Endothelial cell of umbilical vein (primary cell): Measurements from ENCODE around the gene LBHD2. TPM values are rescaled to one million over a fixed set of nuclear protein-coding genes. Genes with fewer than 3 reads are reported as not detected.
A peak's percentile ranks its signal among the peaks of the same experiment; 100 is the strongest.
"Not testable (repeated sequence)": the region's sequence is repeated elsewhere in the genome, so short reads cannot be mapped to it uniquely, and the experiment has no call there.

Experiments
- BruUV-seq: library from RNA; stranded (reverse); fragments of 400-500 nt; replicated peaks from 2 replicates; lab custom pipeline; 2021; lab: Mats Ljungman, UMichigan
- CTCF ChIA-PET: fragments of 300-600, 350-600 bp; sonication (Branson Sonifier 250); formaldehyde crosslinking; loops from one replicate; lab custom pipeline; 2021; ENCODE audit warnings: antibody characterized with exemption, inconsistent platforms; lab: Charles Lee
- POLR2A ChIA-PET: fragments of 300-600, 350-600 bp; sonication (Branson Sonifier 250); formaldehyde crosslinking; loops from one replicate; lab custom pipeline; 2021; ENCODE audit warnings: antibody characterized with exemption, inconsistent platforms; lab: Charles Lee
- DNase-seq: peaks from one replicate; pipeline ENCODE4 v3.0.0-alpha.2; 2011; ENCODE audit warnings: low read depth, low spot score
- FAIRE-seq: peaks from 2 replicates; lab custom pipeline; 2011; peaks lifted over from hg19 to GRCh38; lab: Jason Lieb, UNC
- H2AFZ ChIP-seq: 2 replicates; pipeline ENCODE4 v1.6.0; 2012; ENCODE audit warnings: low read depth, low read length, control low read depth, inconsistent platforms
- H3K27ac ChIP-seq: 2 replicates; pipeline ENCODE4 v1.5.1; 2011; ENCODE audit warnings: low read depth, mild to moderate bottlenecking, control low read depth, low read length, moderate library complexity; ENCODE audit not compliant: insufficient read depth
- H3K27me3 ChIP-seq, 2 experiments: 2 replicates each; pipeline versions ENCODE4 v1.6.0 to v1.6.1; 2011; ENCODE audit warnings: low read length in 2 of 2, mixed read lengths in 1 of 2; ENCODE audit not compliant: control insufficient read depth in 2 of 2, insufficient read depth in 2 of 2
- H3K36me3 ChIP-seq, 2 experiments: 2 replicates in 1 of 2; 3 replicates in 1 of 2; pipeline ENCODE4 v1.5.1; 2011; ENCODE audit warnings: low read length in 2 of 2, mild to moderate bottlenecking in 1 of 2, moderate library complexity in 1 of 2; ENCODE audit not compliant: control insufficient read depth in 2 of 2, insufficient read depth in 2 of 2; ENCODE audit errors: extremely low read depth in 1 of 2
- H3K4me1 ChIP-seq: 3 replicates; pipeline ENCODE4 v1.5.1; 2011; ENCODE audit warnings: mild to moderate bottlenecking, low read length; ENCODE audit not compliant: control insufficient read depth, insufficient read depth; ENCODE audit errors: extremely low read depth
- H3K4me2 ChIP-seq: 2 replicates; pipeline ENCODE4 v1.6.1; 2011; ENCODE audit warnings: low read length, control low read depth, mixed read lengths; ENCODE audit not compliant: insufficient read depth
- H3K4me3 ChIP-seq, 3 experiments: fragments of 200-600 bp in 1 of 3; sonication (generic), shearing (Covaris generic) in 1 of 3; replicated peaks in 1 of 3; 2 replicates each; pipeline ENCODE4 v1.5.1; 2011 to 2016; ENCODE audit warnings: control low read depth in 3 of 3, low read length in 3 of 3, mild to moderate bottlenecking in 2 of 3, inconsistent platforms in 1 of 3, low read depth in 1 of 3, moderate library complexity in 1 of 3; ENCODE audit not compliant: insufficient read depth in 1 of 3
- H3K79me2 ChIP-seq: 2 replicates; pipeline ENCODE4 v1.6.0; 2012; ENCODE audit warnings: low read length, inconsistent platforms; ENCODE audit not compliant: control insufficient read depth, insufficient read depth
- H3K9ac ChIP-seq: replicated peaks from 2 replicates; pipeline ENCODE3; 2011; ENCODE audit warnings: low read length, control low read depth; ENCODE audit not compliant: insufficient read depth; ENCODE audit errors: extremely low read depth
- H3K9me1 ChIP-seq: replicated peaks from 3 replicates; pipeline ENCODE4 v1.6.0; 2011; ENCODE audit warnings: mild to moderate bottlenecking, low read length; ENCODE audit not compliant: control insufficient read depth, insufficient read depth; ENCODE audit errors: extremely low read depth
- H3K9me3 ChIP-seq: replicated peaks from 2 replicates; pipeline ENCODE4 v1.5.1; 2012; ENCODE audit warnings: low read length, inconsistent platforms; ENCODE audit not compliant: control insufficient read depth, insufficient read depth
- H4K20me1 ChIP-seq: replicated peaks from 2 replicates; pipeline ENCODE3; 2011; ENCODE audit warnings: mild to moderate bottlenecking, low read length; ENCODE audit not compliant: control insufficient read depth, insufficient read depth; ENCODE audit errors: extremely low read depth
- EZH2 ChIP-seq: IDR thresholded peaks from 2 replicates; pipeline ENCODE4 v1.6.1; 2012; ENCODE audit warnings: borderline replicate concordance, low read depth, mild to moderate bottlenecking, moderate library complexity, low read length, inconsistent platforms; ENCODE audit not compliant: severe bottlenecking
- FOS ChIP-seq: IDR thresholded peaks from 2 replicates; pipeline ENCODE4 v1.6.1; 2011; ENCODE audit warnings: mild to moderate bottlenecking, low read length, moderate library complexity, borderline replicate concordance; ENCODE audit not compliant: insufficient read depth
- GATA2 ChIP-seq: IDR thresholded peaks from 2 replicates; pipeline ENCODE4 v1.7.0; 2011; ENCODE audit warnings: low read depth, mild to moderate bottlenecking, moderate library complexity, mixed read lengths, low read length; ENCODE audit not compliant: insufficient read length, insufficient read depth
- JUN ChIP-seq: IDR thresholded peaks from 2 replicates; pipeline ENCODE4 v1.6.1; 2011; ENCODE audit warnings: borderline replicate concordance, low read depth; ENCODE audit not compliant: insufficient read length, insufficient read depth
- MYC ChIP-seq: IDR thresholded peaks from one replicate; pipeline ENCODE4 v1.6.1; 2011; ENCODE audit warnings: mild to moderate bottlenecking, low read depth, low read length
- POLR2A ChIP-seq: IDR thresholded peaks from 2 replicates; pipeline ENCODE4 v1.6.1; 2012; ENCODE audit warnings: low read depth, mild to moderate bottlenecking, control low read depth, low read length
- POLR2AphosphoS5 ChIP-seq: IDR thresholded peaks from 2 replicates; pipeline ENCODE4 v1.6.1; 2012; ENCODE audit warnings: low read depth, mild to moderate bottlenecking, control low read depth, low read length, moderate library complexity; ENCODE audit not compliant: insufficient read depth
- dilution Hi-C: fragments of 300-500 bp; cut with MboI; formaldehyde crosslinking; loops from one replicate; pipeline ENCODE4 v1.15.0; 2019; ENCODE audit warnings: low sequenced_read_pairs; ENCODE audit not compliant: extremely low pct_ligation_motif_present
- intact Hi-C: fragments of 100-400 bp; cut with micrococcal nuclease; formaldehyde crosslinking; loops from one replicate; pipeline ENCODE4 v1.10.0; 2022
- polyA plus RNA-seq, 4 experiments: library from polyadenylated mRNA; depleted of rRNA in 3 of 4; stranded (reverse) in 3 of 4; unstranded in 1 of 4; fragments of >200 nt; gene quantifications; 2 replicates each; pipeline versions ENCODE4 v1.2.1 to v1.2.3, GENCODE V29; 2011 to 2012; ENCODE audit warnings: missing spikeins in 1 of 4
- total RNA-seq: library from RNA; stranded (reverse); gene quantifications from 2 replicates; pipeline ENCODE4 v1.2.3, GENCODE V29; 2021
- TF ChIP-seq, protein P1 (sequence below), 2 donors: IDR thresholded peaks; 1 replicate in 1 of 2; 2 replicates in 1 of 2; pipeline ENCODE4 v1.5.1; 2011; ENCODE audit warnings: low read length in 2 of 2, mild to moderate bottlenecking in 2 of 2, moderate library complexity in 2 of 2, control low read depth in 1 of 2, inconsistent platforms in 1 of 2, low read depth in 1 of 2; ENCODE audit not compliant: insufficient read depth in 1 of 2; ENCODE audit errors: extremely low read depth in 1 of 2
- TF ChIP-seq, protein P2 (sequence below): IDR thresholded peaks from 2 replicates; pipeline ENCODE4 v1.6.1; 2011; ENCODE audit not compliant: insufficient read depth, insufficient read length

Gene LBHD2
- total and polyA plus RNA-seq, 2 donors (not counting 3 experiments of a cell fraction or from before 2014, with no cell fraction given), result not detected

DNA sequence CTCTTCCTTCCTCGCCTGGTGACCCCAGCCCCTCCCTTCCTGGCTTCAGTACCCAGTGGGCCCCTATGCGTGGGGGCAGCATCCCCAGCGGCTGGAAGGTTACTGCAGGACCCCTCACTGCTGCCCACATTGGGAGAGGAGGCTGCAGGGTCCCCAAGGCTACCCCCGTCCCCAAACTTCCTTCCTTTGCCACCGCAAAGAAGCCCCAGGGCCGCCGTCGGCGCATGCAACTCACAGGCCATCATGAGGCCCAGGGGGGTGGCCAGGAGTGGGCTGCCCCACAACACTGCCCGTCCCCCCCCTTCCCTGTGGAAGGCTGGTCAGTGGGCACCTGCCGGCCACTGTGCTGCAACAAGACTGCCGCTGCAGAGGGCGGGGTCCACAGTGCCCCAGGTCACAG, 29.8 kb downstream of the LBHD2 start:
- no peaks in the 10 kb centered on the region for H3K79me2 ChIP-seq
- H3K4me2 ChIP-seq, result no peak overlapping the region
- dilution Hi-C loops, result no loop called here
- CTCF ChIA-PET, result interaction anchor here (1.0 to 1.9 kb wide), 2 partner anchors 9 to 13 kb away, joined by 4 read pairs; no protein-coding TSS in a partner anchor
- H3K9me3 ChIP-seq, result no peaks in the 10 kb centered on the region
- H3K4me3 ChIP-seq, result no peak overlapping the region
- H3K27ac ChIP-seq, result no peak overlapping the region
- POLR2A ChIA-PET, result no interaction called here
- H3K4me1 ChIP-seq, result peaks cover 12% of the 10 kb centered on the region
- BruUV-seq, result no TSS peak
- intact Hi-C loops, result no loop called here
- H3K36me3 ChIP-seq, result no peaks in the 10 kb centered on the region
- H3K9me1 ChIP-seq, result no peaks in the 10 kb centered on the region
- H4K20me1 ChIP-seq, result no peaks in the 10 kb centered on the region
- H3K27me3 ChIP-seq, result no peaks in the 10 kb centered on the region
- H3K9ac ChIP-seq, result no peak overlapping the region
- DNase-seq (no peak), FAIRE-seq (no peak)
- TF ChIP-seq GATA2 (no peak), MYC (no peak), JUN (no peak), POLR2AphosphoS5 (no peak), EZH2 (no peak), FOS (no peak), POLR2A (no peak)
- TF ChIP-seq, protein P1, sequence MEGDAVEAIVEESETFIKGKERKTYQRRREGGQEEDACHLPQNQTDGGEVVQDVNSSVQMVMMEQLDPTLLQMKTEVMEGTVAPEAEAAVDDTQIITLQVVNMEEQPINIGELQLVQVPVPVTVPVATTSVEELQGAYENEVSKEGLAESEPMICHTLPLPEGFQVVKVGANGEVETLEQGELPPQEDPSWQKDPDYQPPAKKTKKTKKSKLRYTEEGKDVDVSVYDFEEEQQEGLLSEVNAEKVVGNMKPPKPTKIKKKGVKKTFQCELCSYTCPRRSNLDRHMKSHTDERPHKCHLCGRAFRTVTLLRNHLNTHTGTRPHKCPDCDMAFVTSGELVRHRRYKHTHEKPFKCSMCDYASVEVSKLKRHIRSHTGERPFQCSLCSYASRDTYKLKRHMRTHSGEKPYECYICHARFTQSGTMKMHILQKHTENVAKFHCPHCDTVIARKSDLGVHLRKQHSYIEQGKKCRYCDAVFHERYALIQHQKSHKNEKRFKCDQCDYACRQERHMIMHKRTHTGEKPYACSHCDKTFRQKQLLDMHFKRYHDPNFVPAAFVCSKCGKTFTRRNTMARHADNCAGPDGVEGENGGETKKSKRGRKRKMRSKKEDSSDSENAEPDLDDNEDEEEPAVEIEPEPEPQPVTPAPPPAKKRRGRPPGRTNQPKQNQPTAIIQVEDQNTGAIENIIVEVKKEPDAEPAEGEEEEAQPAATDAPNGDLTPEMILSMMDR (IDR thresholded peaks at IDR 0.05; ENCODE audit: extremely low read depth in 1 of 2, insufficient read depth in 1 of 2, low read depth in 1 of 2, low read length in 2 of 2), result no peak
- TF ChIP-seq, protein P2, sequence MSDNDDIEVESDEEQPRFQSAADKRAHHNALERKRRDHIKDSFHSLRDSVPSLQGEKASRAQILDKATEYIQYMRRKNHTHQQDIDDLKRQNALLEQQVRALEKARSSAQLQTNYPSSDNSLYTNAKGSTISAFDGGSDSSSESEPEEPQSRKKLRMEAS, result no peak
- no peak overlapping the region for H2AFZ ChIP-seq

DNA sequence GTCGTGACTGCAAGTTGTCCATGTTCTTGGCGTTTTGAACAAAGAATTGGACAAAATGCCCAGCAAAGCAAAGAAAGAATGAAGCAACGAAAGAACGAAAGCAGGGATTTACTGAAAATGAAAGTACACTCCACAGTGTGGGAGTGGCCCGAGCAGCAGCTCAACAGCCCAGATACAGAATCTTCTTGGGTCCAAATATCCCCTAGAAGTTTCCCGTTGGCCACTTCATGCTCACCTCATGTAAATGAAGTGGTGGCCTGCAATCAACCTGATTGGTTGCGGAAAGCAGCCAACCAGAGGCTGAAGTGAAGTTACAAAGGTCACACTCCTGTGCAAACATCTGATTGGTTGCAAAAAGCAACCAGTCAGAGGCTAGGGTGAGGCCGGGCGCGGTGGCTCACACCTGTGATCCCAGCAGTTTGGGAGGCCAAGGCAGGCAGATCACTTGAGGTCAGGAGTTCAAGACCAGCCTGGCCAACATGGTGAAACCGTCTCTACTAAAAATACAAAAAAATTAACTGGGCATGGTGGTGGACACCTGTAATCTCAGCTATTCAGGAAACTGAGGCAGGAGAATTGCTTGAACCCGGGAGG, 31.2 kb downstream of the LBHD2 start:
- H3K27ac ChIP-seq, dilution Hi-C loops, H3K9ac ChIP-seq, H4K20me1 ChIP-seq, H3K4me2 ChIP-seq, H3K4me1 ChIP-seq, intact Hi-C loops, H3K36me3 ChIP-seq, H3K9me1 ChIP-seq, H3K4me3 ChIP-seq, BruUV-seq, H3K79me2 ChIP-seq, H3K27me3 ChIP-seq, DNase-seq, H2AFZ ChIP-seq, H3K9me3 ChIP-seq: not testable (repeated sequence)
- ChIA-PET CTCF (interaction anchor here (2.6 kb wide), 1 partner anchor 10 kb away, joined by 19 read pairs; no protein-coding TSS in a partner anchor), POLR2A (interaction anchor here (0.6 kb wide), 1 partner anchor 12 kb away, joined by 4 read pairs; no protein-coding TSS in a partner anchor)
- FAIRE-seq, result peak; percentile 35
